Glomerular visceral epithelial cell (primary cell): ENCODE measurements around the gene PPP1R15B.

Source experiments
- DNase-seq: peaks from one replicate; pipeline ENCODE4 v3.0.0-alpha.2; 2016; ENCODE audit errors: extremely low spot score

Gene PPP1R15B

GRCh38 chr1:204420039-204421004, 8.7 kb upstream of the PPP1R15B start:
- no peak for DNase-seq

GRCh38 chr1:204419064-204419403, 7.4 kb upstream of the PPP1R15B start:
- DNase-seq = peak; percentile 73

- peak; percentile 46 for DNase-seq
Measured at GRCh38 chr1:204418174-204419063, 6.8 kb upstream of the PPP1R15B start.

- DNase-seq = peak; percentile 98
Measured at GRCh38 chr1:204417074-204417997, 5.7 kb upstream of the PPP1R15B start.

DNA sequence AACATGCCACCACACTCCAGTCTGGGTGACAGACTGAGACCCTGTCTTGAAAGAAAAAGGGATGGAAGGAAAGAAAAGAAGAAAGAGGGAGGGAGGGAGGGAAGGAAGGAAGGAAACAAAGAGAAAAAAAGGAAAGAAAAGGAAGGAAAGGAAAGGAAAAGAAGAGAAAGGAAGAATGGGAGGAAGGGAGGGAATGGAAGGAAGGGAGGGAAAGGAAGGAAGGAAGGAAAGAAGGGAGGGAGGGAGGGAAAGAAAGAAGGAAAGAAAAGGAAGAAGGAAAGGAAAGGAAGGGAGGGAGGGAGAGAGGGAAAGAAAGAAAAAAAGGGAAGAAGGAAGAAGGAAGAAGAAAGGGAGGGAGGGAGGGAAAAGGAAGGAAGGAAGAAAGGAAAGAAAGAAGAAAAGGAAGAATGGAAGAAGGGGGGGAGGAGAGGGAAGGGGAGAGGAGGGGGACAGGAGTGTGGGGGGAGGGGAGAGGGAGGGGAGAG, 5.0 kb upstream of the PPP1R15B start:
- DNase-seq = no peak

DNA sequence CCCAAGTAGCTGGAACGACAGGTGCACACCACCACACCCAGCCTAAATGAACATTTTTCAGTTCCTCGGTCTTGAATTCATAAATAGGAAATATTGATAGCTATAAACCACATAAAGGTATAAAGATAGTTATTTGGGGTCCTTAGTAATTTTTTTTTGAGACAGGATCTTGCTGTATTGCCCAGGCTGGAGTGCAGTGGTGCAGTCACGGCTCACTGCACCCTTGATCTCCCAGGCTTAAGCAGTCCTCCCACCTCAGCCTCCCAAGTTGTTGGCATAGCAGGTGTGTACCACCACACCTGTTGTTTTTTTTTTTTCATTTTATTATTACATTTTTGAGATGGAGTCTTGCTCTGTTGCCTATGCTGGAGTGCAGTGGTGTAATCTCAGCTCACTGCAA, 3.7 kb upstream of the PPP1R15B start:
- DNase-seq = no peak

DNA sequence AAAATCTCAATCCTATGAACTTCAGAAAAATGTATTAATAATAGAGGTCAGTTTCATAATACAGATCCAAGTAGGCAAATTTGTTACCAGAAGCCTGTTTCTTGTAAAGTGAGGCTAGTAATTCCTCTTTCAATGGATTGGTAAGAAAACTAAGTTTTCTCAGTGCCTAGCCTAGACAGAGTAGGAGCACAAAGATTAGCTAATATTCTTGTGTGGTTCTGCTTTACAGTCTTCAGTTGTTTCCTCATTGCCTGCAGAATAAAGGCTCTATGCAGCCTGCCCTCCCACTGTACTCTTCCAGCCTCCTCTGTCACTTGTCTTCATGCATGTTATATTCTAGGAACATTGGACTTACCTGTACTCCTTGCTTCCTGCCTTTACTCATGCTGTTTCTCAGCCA, 2.4 kb upstream of the PPP1R15B start:
- DNase-seq = no peak

DNA sequence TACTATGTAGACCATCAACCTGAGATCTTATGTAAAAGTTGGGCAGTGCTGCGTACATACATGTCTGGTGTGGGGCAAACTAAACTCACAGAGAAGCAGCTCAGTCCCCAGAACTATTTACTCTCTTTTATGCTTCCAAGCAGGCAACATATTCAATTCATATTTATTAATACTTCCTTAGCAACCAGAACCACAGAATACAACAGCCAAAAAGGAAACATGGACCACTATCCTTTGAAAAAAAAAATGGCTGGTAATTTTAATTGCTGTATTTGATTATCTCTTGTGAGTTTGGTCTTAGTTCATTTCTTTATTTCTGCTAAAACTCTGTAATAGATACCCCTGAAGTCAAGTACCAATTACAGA, 1.5 kb upstream of the PPP1R15B start:
- no peak for DNase-seq

- peak; percentile 51 for DNase-seq
Measured at GRCh38 chr1:204410688-204411450, 748 bp downstream of the PPP1R15B start.

- no peak for DNase-seq
Measured at GRCh38 chr1:204409836-204410687, 1.6 kb downstream of the PPP1R15B start.

GRCh38 chr1:204409123-204409522, 2.5 kb downstream of the PPP1R15B start:
- DNase-seq = no peak

DNA sequence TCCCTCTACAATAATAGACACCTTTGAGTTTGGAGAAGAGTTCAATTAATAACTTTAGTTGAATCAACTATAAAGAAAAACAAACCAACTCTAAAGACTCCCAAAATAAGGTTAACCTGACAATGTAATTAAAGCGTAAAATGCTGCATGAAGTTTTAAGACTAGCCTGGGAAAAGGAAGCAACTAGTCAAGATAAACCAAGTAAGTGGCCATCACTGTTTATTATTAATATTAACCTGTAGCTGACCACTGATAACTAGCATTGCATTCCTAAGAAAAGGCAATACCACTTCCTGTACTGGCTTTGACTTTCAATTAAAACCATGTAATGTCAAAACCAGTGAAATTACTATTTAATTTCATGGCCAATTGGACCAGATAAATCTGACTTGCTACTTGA, 3.0 kb downstream of the PPP1R15B start:
- no peak for DNase-seq

DNA sequence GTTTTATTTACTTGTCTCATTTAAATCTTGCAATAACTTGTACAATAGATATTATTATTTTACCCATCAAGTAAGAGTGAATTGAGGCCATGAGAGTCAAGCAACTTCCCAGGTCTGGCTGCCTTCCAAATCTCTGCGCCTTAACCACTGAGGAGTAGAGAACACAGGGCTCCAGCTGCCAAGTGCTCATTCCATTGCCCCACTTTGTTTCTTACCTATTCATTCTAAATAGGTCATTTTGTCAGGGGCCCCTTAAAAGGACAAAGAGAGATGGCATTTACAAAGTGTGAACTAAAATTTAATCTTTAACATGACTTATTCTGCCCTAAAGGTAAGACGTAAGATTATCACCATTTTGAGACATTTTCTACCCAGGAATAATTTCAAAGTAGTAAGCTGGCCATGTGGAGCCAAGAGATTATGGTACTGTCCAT, 3.5 kb downstream of the PPP1R15B start:
- DNase-seq = peak; percentile 69

DNA sequence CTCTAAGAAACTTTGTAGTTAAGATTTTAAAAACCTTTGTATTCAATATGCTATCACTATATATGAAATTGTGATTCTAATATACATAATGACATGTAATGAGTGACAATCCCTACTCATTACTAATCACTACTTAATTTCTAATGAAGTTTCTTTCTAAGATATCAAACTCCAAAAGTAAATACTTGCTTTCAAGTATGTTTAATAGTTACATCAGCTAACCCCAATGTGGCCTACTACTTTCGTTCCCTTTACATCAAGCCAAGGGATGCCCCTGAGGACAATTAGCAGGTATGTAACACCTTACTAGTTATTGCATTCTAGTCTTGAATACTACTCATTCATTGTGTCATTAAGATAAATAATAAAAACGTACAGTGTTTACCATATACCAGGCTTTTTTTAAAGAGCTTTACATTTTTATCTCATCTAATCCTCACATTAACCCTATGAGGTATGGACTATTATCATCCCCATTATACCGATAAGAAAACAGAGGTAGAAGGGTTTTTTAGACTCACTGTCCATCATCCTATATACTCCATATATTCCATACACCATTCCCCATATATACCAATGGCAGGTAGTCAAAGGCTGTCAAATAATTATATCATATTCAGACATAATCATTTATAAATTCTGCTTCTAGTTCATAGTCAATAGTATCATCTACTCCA, 4.2 kb downstream of the PPP1R15B start:
- DNase-seq = no peak

- DNase-seq = no peak
Measured at GRCh38 chr1:204406621-204407020, 5.0 kb downstream of the PPP1R15B start.

DNA sequence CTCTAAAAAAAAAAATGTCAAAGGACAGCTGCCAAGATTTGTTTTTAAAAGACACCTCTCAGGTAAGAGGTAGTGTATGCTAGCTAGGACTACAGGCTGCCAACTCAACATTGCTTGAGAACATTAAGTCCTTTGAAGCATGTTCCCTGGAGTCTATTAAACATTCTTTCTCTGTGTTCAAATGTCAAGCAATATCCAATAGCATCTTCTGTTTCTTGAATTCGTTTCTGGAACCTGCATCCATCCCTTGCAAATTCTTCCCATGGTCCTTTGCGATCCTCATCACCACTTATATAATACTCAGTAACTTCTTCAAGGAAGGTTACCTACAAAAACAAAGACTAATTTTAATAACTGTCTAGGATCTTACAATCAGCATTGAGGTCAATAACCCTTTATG, 5.6 kb downstream of the PPP1R15B start:
- no peak for DNase-seq

GRCh38 chr1:204404629-204405028, 7.0 kb downstream of the PPP1R15B start:
- DNase-seq = no peak

- DNase-seq = no peak
Measured at GRCh38 chr1:204402391-204402790, 9.2 kb downstream of the PPP1R15B start.

- DNase-seq = no peak
Measured at GRCh38 chr1:204401730-204402129, 9.9 kb downstream of the PPP1R15B start.
